Measurements from ENCODE around the gene HIPK1.

- TF ChIP-seq EZH2 (IDR thresholded peaks at IDR 0.05) (no peak), POLR2AphosphoS5 (IDR thresholded peaks at IDR 0.05; ENCODE audit: borderline replicate concordance, low read depth, low read length) (no peak)
Measured at GRCh38 chr1:113887402-113888175, 41.5 kb upstream of the HIPK1 start, which contains the start of gene BCL2L15.
